GM12878 (cell line): ENCODE data around the gene LDLRAD4.

Experiments
- BCL11A ChIP-seq: IDR thresholded peaks from 2 replicates; pipeline ENCODE4 v1.6.1; 2011; ENCODE audit warnings: low read depth, low read length
- CTCF ChIP-seq, 3 experiments: IDR thresholded peaks in 2 of 3; conservative IDR thresholded peaks in 1 of 3; 2 replicates each; pipeline ENCODE4 v1.5.1; 2011; ENCODE audit warnings: low read depth in 3 of 3, low read length in 3 of 3, mild to moderate bottlenecking in 3 of 3, control low read depth in 2 of 3, moderate library complexity in 2 of 3, inconsistent platforms in 1 of 3, mixed read lengths in 1 of 3; ENCODE audit not compliant: control insufficient read depth in 2 of 3, insufficient read depth in 1 of 3; ENCODE audit errors: extremely low read depth in 1 of 3
- HDAC2 ChIP-seq: fragments of 200-600 bp; sonication (generic); IDR thresholded peaks from 2 replicates; pipeline ENCODE4 v1.6.1; 2017
- MXI1 ChIP-seq: fragments of 150-350 bp; IDR thresholded peaks from 2 replicates; pipeline ENCODE4 v1.6.1; 2011; ENCODE audit warnings: low read depth, mild to moderate bottlenecking, inconsistent platforms, low read length, improper control_type of control experiment
- RCOR1 ChIP-seq: conservative IDR thresholded peaks from 2 replicates; pipeline ENCODE4 v1.6.1; 2012; ENCODE audit warnings: low read depth, low read length, improper control_type of control experiment
- SREBF2 ChIP-seq: IDR thresholded peaks from 2 replicates; pipeline ENCODE4 v1.6.1; 2012; ENCODE audit warnings: mild to moderate bottlenecking, low read length
- YY1 ChIP-seq: IDR thresholded peaks from 2 replicates; pipeline ENCODE4 v1.6.1; 2011; ENCODE audit warnings: low read depth, mild to moderate bottlenecking, low read length
- ZZZ3 ChIP-seq: IDR thresholded peaks from 2 replicates; pipeline ENCODE4 v1.6.1; 2011; ENCODE audit warnings: low read depth; ENCODE audit not compliant: control insufficient read depth, insufficient read length

- TF ChIP-seq ZZZ3 (no peak), SREBF2 (no peak), RCOR1 (no peak), CTCF (IDR thresholded peaks at IDR 0.05 in 2 of 3, conservative IDR thresholded peaks at IDR 0.05 in 1 of 3; ENCODE audit: control insufficient read depth in 2 of 3, extremely low read depth in 1 of 3, insufficient read depth in 1 of 3, low read depth in 3 of 3, low read length in 3 of 3) (no peak), MXI1 (no peak), HDAC2 (no peak), BCL11A (no peak), YY1 (no peak)
Measured at GRCh38 chr18:13450289-13451212, 232.0 kb downstream of the LDLRAD4 start.
